T-cell (primary cell): Measurements from ENCODE around the gene ARHGEF28. TPM values are rescaled to one million over a fixed set of nuclear protein-coding genes. Genes with fewer than 3 reads are reported as not detected.

ENCODE experiments used
- ATAC-seq, 4 experiments: fragments of 200-7000 bp in 3 of 4; fragments of 150-1000 bp in 1 of 4; cut with Tn5 transposase; replicated peaks in 1 of 4; 1 replicate in 3 of 4; 2 replicates in 1 of 4; pipeline ENCODE4 v1.10.0; 2021; ENCODE audit warnings: moderate library complexity in 3 of 4, mild to moderate bottlenecking in 2 of 4, moderate number of reproducible peaks in 1 of 4
- CTCF ChIA-PET, 2 donors: fragments of 300-600 bp; sonication (Branson Sonifier 250); formaldehyde crosslinking; loops; one replicate each; lab custom pipeline; 2022; ENCODE audit warnings: antibody characterized with exemption in 2 of 2; lab: Charles Lee
- POLR2A ChIA-PET, 2 donors: fragments of 300-600 bp; sonication (Branson Sonifier 250); formaldehyde crosslinking; loops; one replicate each; lab custom pipeline; 2022; ENCODE audit warnings: antibody characterized with exemption in 2 of 2; lab: Charles Lee
- DNase-seq, 35 experiments: peaks; one replicate each; pipeline versions ENCODE4 v3.0.0 to v3.0.0-alpha.2; 2013 to 2023
- H3K27ac ChIP-seq: one replicate; pipeline ENCODE4 v1.5.1; 2013; ENCODE audit warnings: low read length
- H3K27me3 ChIP-seq, 2 experiments: replicated peaks in 1 of 2; 1 replicate in 1 of 2; 2 replicates in 1 of 2; pipeline versions ENCODE4 v1.6.1 to v1.7.0; 2013; ENCODE audit warnings: low read length in 1 of 2, mixed read lengths in 1 of 2; ENCODE audit not compliant: control insufficient read depth in 2 of 2, insufficient read depth in 2 of 2; ENCODE audit errors: extremely low read depth in 1 of 2
- H3K36me3 ChIP-seq, 2 donors: 1 replicate in 1 of 2; 2 replicates in 1 of 2; pipeline versions ENCODE4 v1.6.1 to v1.7.0; 2013; ENCODE audit warnings: low read length in 1 of 2; ENCODE audit not compliant: control insufficient read depth in 2 of 2, insufficient read depth in 1 of 2; ENCODE audit errors: extremely low read depth in 1 of 2
- H3K4me1 ChIP-seq, 2 experiments: 1 replicate in 1 of 2; 2 replicates in 1 of 2; pipeline versions ENCODE4 v1.6.1 to v1.7.0; 2013; ENCODE audit warnings: low read length in 2 of 2, mixed read lengths in 1 of 2; ENCODE audit not compliant: insufficient read depth in 2 of 2, control insufficient read depth in 1 of 2; ENCODE audit errors: extremely low read depth in 1 of 2
- H3K4me3 ChIP-seq, 2 donors: 1 replicate in 1 of 2; 2 replicates in 1 of 2; pipeline versions ENCODE4 v1.5.1 to v1.7.0; 2013; ENCODE audit warnings: mild to moderate bottlenecking in 2 of 2, low read length in 1 of 2, moderate library complexity in 1 of 2; ENCODE audit not compliant: control insufficient read depth in 1 of 2; ENCODE audit errors: extremely low read depth in 1 of 2
- H3K9me3 ChIP-seq: 2 replicates; pipeline ENCODE4 v1.7.0; 2013
- H3K27ac Mint-ChIP-seq, 2 donors: one replicate each; pipeline ENCODE4 v1.8.0; 2020 to 2021; ENCODE audit warnings: mild to moderate bottlenecking in 2 of 2, mixed read lengths in 2 of 2
- H3K27me3 Mint-ChIP-seq, 2 donors: one replicate each; pipeline ENCODE4 v1.8.0; 2021 to 2022; ENCODE audit warnings: mixed read lengths in 2 of 2
- H3K36me3 Mint-ChIP-seq: one replicate; pipeline ENCODE4 v1.8.0; 2021; ENCODE audit warnings: mixed read lengths
- H3K4me1 Mint-ChIP-seq, 3 donors: one replicate each; pipeline ENCODE4 v1.8.0; 2020 to 2022; ENCODE audit warnings: mixed read lengths in 3 of 3, mild to moderate bottlenecking in 1 of 3
- H3K4me3 Mint-ChIP-seq, 3 donors: one replicate each; pipeline ENCODE4 v1.8.0; 2020 to 2022; ENCODE audit warnings: mild to moderate bottlenecking in 3 of 3, mixed read lengths in 3 of 3, moderate library complexity in 3 of 3
- H3K9me3 Mint-ChIP-seq, 3 donors: one replicate each; pipeline ENCODE4 v1.8.0; 2020 to 2022; ENCODE audit warnings: mixed read lengths in 3 of 3
- WGBS: methylation state at CpG from one replicate; pipeline ENCODE4 v1.1.5; 2013; ENCODE audit warnings: missing lambda C conversion rate; ENCODE audit not compliant: insufficient coverage; 5-methylcytosine and 5-hydroxymethylcytosine counted together
- total RNA-seq, 35 experiments: library from RNA in 6 of 35; stranded (reverse) in 6 of 35; fragments of 120-200 nt in 1 of 35; gene quantifications; one replicate each; pipeline versions ENCODE4 v1.2.1 to v1.2.4 and lab custom pipeline; 2013 to 2026

Gene ARHGEF28
- total RNA-seq, 5 donors from 2014 or later (not counting 1 experiment from before 2014, with no cell fraction given): 0.05 to 0.73 (median 0.36) TPM

DNA sequence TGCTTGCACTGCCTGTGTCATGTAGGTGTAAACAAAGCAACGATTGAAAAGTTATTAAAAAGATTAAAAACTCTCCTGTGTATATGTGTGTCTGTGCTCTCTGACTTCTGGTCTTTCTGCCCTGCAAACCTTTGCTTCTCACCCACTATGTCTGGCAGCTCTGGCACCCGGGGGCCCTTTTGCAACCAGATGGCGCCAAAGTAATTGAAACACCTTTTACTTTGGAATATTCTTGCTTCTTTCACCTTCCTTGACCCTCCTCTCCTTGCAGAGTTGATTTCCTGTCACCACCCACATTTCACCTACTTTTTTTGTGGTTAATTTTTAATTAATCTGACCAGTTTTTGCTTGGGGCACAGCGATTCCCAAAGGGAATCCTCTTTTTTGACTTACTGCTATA, 275.5 kb downstream of the ARHGEF28 start:
- WGBS: 17% methylated on average over 1 of the region's 4 CpGs
- Histone ChIP-seq H3K27ac (no peak overlapping the region), H3K4me1 (no peaks in the 10 kb centered on the region), H3K4me3 (no peak overlapping the region), H3K9me3 (no peaks in the 10 kb centered on the region), H3K36me3 (no peaks in the 10 kb centered on the region), H3K27me3 (peaks cover 0 to 11% of the 10 kb centered on the region in 2 experiments)
- Mint-ChIP-seq H3K27me3 (peaks cover 20 to 23% of the 10 kb centered on the region in 2 donors), H3K27ac (no peak overlapping the region), H3K9me3 (no peaks in the 10 kb centered on the region), H3K36me3 (no peaks in the 10 kb centered on the region), H3K4me1 (no peaks in the 10 kb centered on the region), H3K4me3 (no peak overlapping the region)
- ChIA-PET POLR2A (no interaction called here), CTCF (interaction anchor here (0.5 to 2.1 kb wide), 5 partner anchors 13 to 748 kb away, joined by 3 to 27 read pairs (median 6); no protein-coding TSS in a partner anchor)
- no peak for ATAC-seq
- DNase-seq: no peak

DNA sequence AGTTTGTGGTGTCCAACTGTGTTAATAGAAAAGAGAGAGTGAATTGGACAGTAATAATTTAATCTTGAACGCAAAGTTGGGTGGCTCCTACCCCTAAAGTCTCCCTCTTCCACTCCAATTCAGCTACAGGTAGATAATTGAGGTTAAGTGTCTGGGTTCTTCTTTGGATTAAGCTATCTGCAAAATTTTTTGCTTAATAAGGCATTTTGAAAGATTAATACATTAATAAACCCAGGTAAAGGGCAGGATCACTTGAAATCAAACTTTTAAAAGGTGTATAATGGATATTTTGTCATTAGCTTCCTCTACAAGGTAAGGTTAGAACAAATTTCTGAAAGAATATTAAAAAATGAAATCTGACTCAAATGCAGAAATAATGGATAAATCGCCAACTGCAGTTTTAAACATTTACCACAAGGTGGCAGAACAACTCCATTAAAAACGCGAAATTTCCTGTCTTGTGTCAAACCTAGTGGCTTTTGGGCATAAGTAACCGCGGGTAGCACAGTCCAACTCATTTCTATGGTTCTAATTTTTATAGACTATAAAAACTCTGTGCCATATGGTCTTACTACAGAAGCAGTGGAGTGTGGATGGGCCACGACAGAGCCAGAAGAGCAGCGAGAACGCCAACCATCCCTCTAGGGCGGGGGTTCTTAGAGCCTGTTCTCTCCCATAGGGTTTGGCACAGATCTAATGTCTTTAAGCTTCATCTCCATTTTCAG, 276.5 kb downstream of the ARHGEF28 start:
- H3K4me1 ChIP-seq: no peaks in the 10 kb centered on the region
- H3K4me3 ChIP-seq: no peak overlapping the region
- H3K4me1 Mint-ChIP-seq: no peaks in the 10 kb centered on the region
- no peaks in the 10 kb centered on the region for H3K9me3 ChIP-seq
- H3K9me3 Mint-ChIP-seq: no peaks in the 10 kb centered on the region
- H3K27ac ChIP-seq: no peak overlapping the region
- peaks cover 18 to 19% of the 10 kb centered on the region in 2 donors for H3K27me3 Mint-ChIP-seq
- ATAC-seq (no peak), DNase-seq (peak in 4 of 35 experiments; percentile 1 to 71 (median 16))
- CTCF ChIA-PET: interaction anchor here (0.6 to 2.1 kb wide), 16 partner anchors 8 to 1308 kb away, joined by 3 to 27 read pairs (median 4); no protein-coding TSS in a partner anchor
- POLR2A ChIA-PET: no interaction called here
- H3K36me3 Mint-ChIP-seq: no peaks in the 10 kb centered on the region
- no peak overlapping the region for H3K27ac Mint-ChIP-seq
- no peak overlapping the region for H3K4me3 Mint-ChIP-seq
- peaks cover 0 to 11% of the 10 kb centered on the region in 2 experiments for H3K27me3 ChIP-seq
- WGBS: 76% methylated on average over 4 of the region's 10 CpGs
- H3K36me3 ChIP-seq: no peaks in the 10 kb centered on the region

DNA sequence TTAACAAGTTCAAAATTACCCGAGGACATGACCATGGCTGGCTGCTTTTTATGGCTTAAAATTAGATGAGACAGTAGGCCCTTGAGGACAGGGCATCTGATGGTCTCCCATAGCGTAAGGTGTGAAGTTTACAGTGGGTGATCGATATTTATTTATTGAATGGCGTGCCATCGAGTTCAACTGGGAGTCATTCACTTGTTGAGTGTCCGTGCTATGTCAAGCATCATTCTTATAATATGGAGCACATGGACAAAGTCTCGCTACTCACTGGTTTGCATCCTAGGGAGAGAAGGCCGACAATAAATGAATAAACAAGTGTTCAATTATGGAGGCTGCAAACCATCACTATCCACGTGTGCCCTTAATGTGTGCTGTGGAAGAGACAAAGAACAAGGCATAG, 277.2 kb downstream of the ARHGEF28 start:
- POLR2A ChIA-PET: no interaction called here
- ATAC-seq (no peak), DNase-seq (no peak)
- H3K4me3 Mint-ChIP-seq: no peak overlapping the region
- CTCF ChIA-PET: interaction anchor here (0.6 to 2.1 kb wide), 10 partner anchors 10 to 1012 kb away, joined by 3 to 27 read pairs (median 6); no protein-coding TSS in a partner anchor
- H3K4me1 Mint-ChIP-seq: no peaks in the 10 kb centered on the region
- Histone ChIP-seq H3K36me3 (no peaks in the 10 kb centered on the region), H3K4me1 (no peaks in the 10 kb centered on the region), H3K9me3 (no peaks in the 10 kb centered on the region), H3K27ac (no peak overlapping the region), H3K27me3 (peaks cover 0 to 11% of the 10 kb centered on the region in 2 experiments), H3K4me3 (no peak overlapping the region)
- no peaks in the 10 kb centered on the region for H3K9me3 Mint-ChIP-seq
- H3K27me3 Mint-ChIP-seq: peaks cover 17 to 19% of the 10 kb centered on the region in 2 donors
- no peak overlapping the region for H3K27ac Mint-ChIP-seq
- no peaks in the 10 kb centered on the region for H3K36me3 Mint-ChIP-seq
- WGBS: 92% methylated on average over 4 of the region's 9 CpGs

DNA sequence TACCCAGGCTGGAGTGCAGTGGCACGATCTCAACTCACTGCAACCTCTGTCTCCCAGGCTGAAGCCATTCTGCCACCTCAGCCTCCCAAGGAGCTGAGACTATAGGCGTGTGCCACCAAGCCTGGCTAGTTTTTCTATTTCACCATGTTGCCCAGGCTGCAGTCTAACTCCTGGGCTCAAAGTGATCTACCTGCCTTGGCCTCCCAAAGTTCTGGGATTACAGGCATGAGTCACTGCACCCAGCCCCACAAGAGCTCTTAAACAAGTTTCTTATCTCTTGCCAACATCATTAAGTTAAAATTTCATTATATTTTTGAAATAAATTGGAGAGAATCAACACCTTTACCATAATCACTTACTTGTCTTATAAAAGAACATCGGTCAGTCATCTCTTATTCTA, 280.3 kb downstream of the ARHGEF28 start:
- Mint-ChIP-seq H3K4me1 (no peaks in the 10 kb centered on the region), H3K27me3 (peaks cover 3 to 8% of the 10 kb centered on the region in 2 donors), H3K27ac (no peak overlapping the region), H3K9me3 (no peaks in the 10 kb centered on the region), H3K4me3 (no peak overlapping the region), H3K36me3 (no peaks in the 10 kb centered on the region)
- ATAC-seq (no peak), DNase-seq (no peak)
- ChIA-PET CTCF (interaction anchor here in 1 of 2 donors (1.5 kb wide), 1 partner anchor 10 kb away, joined by 4 read pairs; no protein-coding TSS in a partner anchor), POLR2A (no interaction called here)
- Histone ChIP-seq H3K27me3 (peaks cover 0 to 6% of the 10 kb centered on the region in 2 experiments), H3K4me3 (no peak overlapping the region), H3K9me3 (no peaks in the 10 kb centered on the region), H3K4me1 (no peaks in the 10 kb centered on the region), H3K27ac (no peak overlapping the region), H3K36me3 (no peaks in the 10 kb centered on the region)
- whole genome bisulfite sequencing: 100% methylated on average over 1 of the region's 3 CpGs

DNA sequence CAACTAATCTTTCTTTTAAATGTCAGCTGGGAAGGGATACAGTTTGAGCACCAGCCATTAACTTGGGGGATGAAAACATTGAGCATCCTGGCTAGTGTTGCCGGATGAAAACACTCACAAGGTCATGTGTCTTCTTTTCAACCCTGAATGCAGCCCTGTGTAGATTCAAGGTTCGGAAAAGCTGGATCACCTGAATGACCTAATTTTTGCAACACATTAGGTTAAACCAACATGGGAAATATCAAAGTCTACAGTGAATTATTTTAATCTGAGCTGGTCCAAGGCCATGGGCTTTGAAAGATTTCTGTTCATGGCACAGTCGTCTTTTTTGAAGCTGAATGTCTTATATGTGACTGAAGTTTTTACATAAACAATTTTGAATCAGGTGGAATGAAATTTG, 281.2 kb downstream of the ARHGEF28 start:
- peaks cover 0 to 4% of the 10 kb centered on the region in 2 experiments for H3K27me3 ChIP-seq
- H3K27me3 Mint-ChIP-seq: peaks cover 0 to 6% of the 10 kb centered on the region in 2 donors
- POLR2A ChIA-PET: no interaction called here
- H3K27ac ChIP-seq: no peak overlapping the region
- H3K9me3 ChIP-seq: no peaks in the 10 kb centered on the region
- no CpG with 5 or more reads among the region's 3 CpGs for WGBS
- no peak for ATAC-seq
- H3K9me3 Mint-ChIP-seq: no peaks in the 10 kb centered on the region
- no peak overlapping the region for H3K4me3 Mint-ChIP-seq
- no peak for DNase-seq
- CTCF ChIA-PET: interaction anchor here in 1 of 2 donors (1.5 kb wide), 1 partner anchor 11 kb away, joined by 4 read pairs; no protein-coding TSS in a partner anchor
- H3K27ac Mint-ChIP-seq: no peak overlapping the region
- H3K4me1 Mint-ChIP-seq: no peaks in the 10 kb centered on the region
- no peaks in the 10 kb centered on the region for H3K36me3 ChIP-seq
- H3K4me3 ChIP-seq: no peak overlapping the region
- H3K36me3 Mint-ChIP-seq: no peaks in the 10 kb centered on the region
- no peaks in the 10 kb centered on the region for H3K4me1 ChIP-seq

- Histone ChIP-seq H3K9me3 (no peaks in the 10 kb centered on the region), H3K27ac (no peak overlapping the region), H3K4me3 (no peak overlapping the region), H3K36me3 (no peaks in the 10 kb centered on the region), H3K4me1 (no peaks in the 10 kb centered on the region), H3K27me3 (no peaks in the 10 kb centered on the region)
- Mint-ChIP-seq H3K9me3 (no peaks in the 10 kb centered on the region), H3K27me3 (peaks cover 0 to 1% of the 10 kb centered on the region in 2 donors), H3K36me3 (no peaks in the 10 kb centered on the region), H3K4me3 (no peak overlapping the region), H3K4me1 (no peaks in the 10 kb centered on the region), H3K27ac (no peak overlapping the region)
- no peak for DNase-seq
- no CpG with 5 or more reads among the region's 2 CpGs for WGBS
- POLR2A ChIA-PET: no interaction called here
- ATAC-seq: no peak
- CTCF ChIA-PET: no interaction called here
Observed at GRCh38 chr5:73908395-73908794, 282.4 kb downstream of the ARHGEF28 start.
